ENCODE data around the gene NR1D2. TPM values are rescaled to one million over a fixed set of nuclear protein-coding genes. Genes with fewer than 3 reads are reported as not detected.

Gene NR1D2
- total RNA-seq, 1 donor from 2014 or later = 3.3 TPM

DNA sequence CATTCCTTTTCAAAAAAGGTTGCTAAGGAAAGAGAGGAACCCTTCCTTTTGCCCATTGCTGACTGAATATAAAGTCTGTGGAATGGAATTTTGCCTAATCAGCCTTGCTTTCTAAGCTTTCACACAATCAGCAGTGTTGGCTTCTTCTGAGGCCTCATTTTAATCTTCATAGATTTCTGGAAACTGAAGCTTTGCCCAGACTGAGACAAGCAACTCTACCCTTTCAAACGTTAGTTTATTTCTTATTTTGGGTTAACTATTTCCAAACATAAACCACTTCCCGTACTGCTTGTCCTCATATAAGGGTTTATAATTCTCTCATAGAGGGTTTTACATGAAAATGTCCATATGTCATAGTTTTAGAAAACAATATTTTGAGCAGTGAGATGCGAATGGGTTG lies 82.9 kb downstream of the NR1D2 start:
- H3K4me1 Mint-ChIP-seq (ENCODE audit: low read depth) = no peaks in the 10 kb centered on the region
- no peak overlapping the region for H3K4me3 Mint-ChIP-seq (ENCODE audit: low read depth)
- no peak overlapping the region for H3K27ac Mint-ChIP-seq
- DNase-seq (ENCODE audit: low spot score) = no peak
- peaks cover under 1% of the 10 kb centered on the region for H3K9me3 Mint-ChIP-seq
- intact Hi-C loops (cut with micrococcal nuclease) = no loop called here
- H3K36me3 Mint-ChIP-seq (ENCODE audit: low read depth) = no peaks in the 10 kb centered on the region
- peaks cover 4% of the 10 kb centered on the region for H3K27me3 Mint-ChIP-seq (ENCODE audit: low read depth)

Other genes starting within 250 kb of the NR1D2 start
- 63.9 and 70.2 TPM in 2 replicates for gene UBE2E1, start 139.3 kb upstream of the NR1D2 start, total RNA-seq
- gene NKIRAS1, start 28.3 kb upstream of the NR1D2 start, total RNA-seq = 2.3 TPM in 2 replicates
- 1,859 and 1,865 TPM in 2 replicates for gene RPL15, start 28.2 kb upstream of the NR1D2 start, total RNA-seq